HepG2 (cell line): ENCODE results near the gene GRHL1. TPM values are rescaled to one million over a fixed set of nuclear protein-coding genes. Genes with fewer than 3 reads are reported as not detected.

ENCODE experiments used
- ATAD3A ChIP-seq: sonication (generic); formaldehyde crosslinking; IDR thresholded peaks from 2 replicates; pipeline ENCODE4 v1.4.0; 2020; ENCODE audit warnings: missing genetic modification reagents
- DRAP1 ChIP-seq: IDR thresholded peaks from 2 replicates; pipeline ENCODE4 v1.6.1; 2016; ENCODE audit warnings: missing genetic modification reagents, missing compliant biosample characterization
- ZNF407 ChIP-seq: sonication (generic); formaldehyde crosslinking; IDR thresholded peaks from one replicate; pipeline ENCODE4 v1.5.1; 2020; ENCODE audit warnings: mild to moderate bottlenecking, missing genetic modification reagents; ENCODE audit errors: not compliant biosample characterization
- polyA plus RNA-seq, 8 experiments: library from polyadenylated mRNA; depleted of rRNA in 3 of 8; stranded (reverse) in 7 of 8; unstranded in 1 of 8; fragments of >200 nt; fragmentation: Illumina TruSeq in 4 of 8; extraction: Trizol in 4 of 8; gene quantifications; 2 replicates each; pipeline versions ENCODE4 v1.2.1 to v1.2.3, GENCODE V29; 2011 to 2016; ENCODE audit warnings: low read depth in 4 of 8, missing spikeins in 1 of 8, mixed read lengths in 1 of 8; ENCODE audit not compliant: insufficient read depth in 1 of 8
- total RNA-seq, 5 experiments: library from RNA; depleted of rRNA; stranded (reverse); fragments of >200 nt; fragmentation: Illumina TruSeq; extraction: Trizol; gene quantifications; 2 replicates each; pipeline ENCODE4 v1.2.3, GENCODE V29; 2016; ENCODE audit warnings: low read depth in 1 of 5

Gene GRHL1
- total and polyA plus RNA-seq, 2 of the 13 experiments (the other 11 are each of a cell fraction or from before 2014, with no cell fraction given): 9.3 to 12.0 TPM

- no peak for TF ChIP-seq ZNF407 (CRISPR knock-in tag)
- TF ChIP-seq DRAP1 (CRISPR knock-in tag): no peak
- TF ChIP-seq ATAD3A (CRISPR knock-in tag): no peak
- TF ChIP-seq, all 625 proteins: peak for 3
These were observed 2.8 kb upstream of the GRHL1 start (continued) for GRCh38 chr2:9948721-9949120.
